Gastrocnemius medialis (tissue), 4 donors: ENCODE measurements around the gene COL6A2. TPM values are rescaled to one million over a fixed set of nuclear protein-coding genes. Genes with fewer than 3 reads are reported as not detected.

Source experiments
- ATAC-seq, 2 donors: fragments of 150-250 bp; one replicate each; pipeline ENCODE4 v1.9.1; 2016
- DNase-seq, 2 donors: peaks; one replicate each; pipeline ENCODE4 v3.0.0-alpha.2; 2019
- H3K27ac ChIP-seq, 4 donors: fragments of 200-600 bp; sonication (generic); 1 replicate in 1 of 4; 2 replicates in 3 of 4; pipeline ENCODE4 v1.5.1; 2016 to 2018; ENCODE audit warnings: mild to moderate bottlenecking in 2 of 4, moderate library complexity in 1 of 4
- H3K27me3 ChIP-seq, 3 donors: fragments of 200-600 bp; sonication (generic) in 2 of 3; 1 replicate in 1 of 3; 2 replicates in 2 of 3; pipeline versions ENCODE4 v1.5.1 to v1.6.0; 2016 to 2019; ENCODE audit warnings: mild to moderate bottlenecking in 1 of 3, moderate library complexity in 1 of 3
- H3K36me3 ChIP-seq, 2 donors: fragments of 200-600 bp; sonication (generic) in 1 of 2; one replicate each; pipeline ENCODE4 v1.5.1; 2017 to 2018
- H3K4me1 ChIP-seq, 2 donors: fragments of 200-600 bp; sonication (generic) in 1 of 2; one replicate each; pipeline ENCODE4 v1.5.1; 2016 to 2017; ENCODE audit warnings: mild to moderate bottlenecking in 2 of 2
- H3K4me3 ChIP-seq, 4 donors: fragments of 200-600 bp; sonication (generic) in 3 of 4; 1 replicate in 1 of 4; 2 replicates in 3 of 4; pipeline ENCODE4 v1.5.1; 2016 to 2019; ENCODE audit warnings: mild to moderate bottlenecking in 2 of 4
- H3K9me3 ChIP-seq, 3 donors: fragments of 200-600 bp; sonication (generic) in 2 of 3; 1 replicate in 1 of 3; 2 replicates in 2 of 3; pipeline ENCODE4 v1.5.1; 2016 to 2019
- CTCF ChIP-seq, 5 experiments: fragments of 450-650 bp in 3 of 5; fragments of 200-600 bp in 2 of 5; sonication (generic) in 2 of 5; IDR thresholded peaks in 4 of 5; conservative IDR thresholded peaks in 1 of 5; 1 replicate in 4 of 5; 2 replicates in 1 of 5; pipeline ENCODE4 v1.5.1; 2016 to 2019; ENCODE audit warnings: antibody characterized with exemption in 5 of 5, mild to moderate bottlenecking in 3 of 5, moderate library complexity in 3 of 5
- POLR2A ChIP-seq, 2 donors: fragments of 450-650 bp; IDR thresholded peaks; one replicate each; pipeline ENCODE4 v1.6.1; 2017; ENCODE audit warnings: antibody characterized with exemption in 2 of 2, mild to moderate bottlenecking in 2 of 2, moderate library complexity in 2 of 2
- in situ Hi-C, 4 donors: fragments of 200-750 bp; cut with MboI; loops; one replicate each; pipeline versions ENCODE4 v1.15.0 to v1.8.0; 2017; ENCODE audit warnings: low sequenced_read_pairs in 4 of 4
- intact Hi-C: fragments of 100-400 bp; cut with DNase I; formaldehyde crosslinking; loops from one replicate; pipeline ENCODE4 v1.15.1; 2023; ENCODE audit warnings: low total_unique reads
- total RNA-seq, 4 donors: library from RNA; depleted of rRNA; stranded (reverse); fragments of >200 nt; gene quantifications; one replicate each; pipeline versions ENCODE4 v1.1.0 to v1.2.3, GENCODE V29; 2016

The COL6A2 gene
- total RNA-seq, 4 donors from 2014 or later: 44.0 to 141 (median 88.4) TPM

GRCh38 chr21:46113497-46114176 is 15.7 kb downstream of the COL6A2 start:
- in situ Hi-C loops (loop anchor here in 2 of 4 donors (25.0 kb wide), 1 partner anchor 151 kb away; no protein-coding TSS in a partner anchor), intact Hi-C loops (loop anchor here (5.0 kb wide), 1 partner anchor 141 kb away; no protein-coding TSS in a partner anchor)
- H3K27me3 ChIP-seq: no peaks in the 10 kb centered on the region
- H3K4me1 ChIP-seq: peaks cover 0 to 7% of the 10 kb centered on the region in 2 donors
- no peaks in the 10 kb centered on the region for H3K9me3 ChIP-seq
- TF ChIP-seq CTCF (IDR thresholded peaks at IDR 0.05 in 4 of 5, conservative IDR thresholded peaks at IDR 0.05 in 1 of 5): no peak
- no peak for TF ChIP-seq POLR2A (IDR thresholded peaks at IDR 0.05)
- ATAC-seq: no peak
- DNase-seq: peak; percentile 1 to 9
- peaks cover 0 to 14% of the 10 kb centered on the region in 2 donors for H3K36me3 ChIP-seq
- no peak overlapping the region for H3K4me3 ChIP-seq
- no peak overlapping the region for H3K27ac ChIP-seq

GRCh38 chr21:46114963-46115362 is 17.1 kb downstream of the COL6A2 start:
- intact Hi-C loops: loop anchor here (5.0 kb wide), 1 partner anchor 143 kb away; no protein-coding TSS in a partner anchor
- no peaks in the 10 kb centered on the region for H3K27me3 ChIP-seq
- no peak overlapping the region for H3K4me3 ChIP-seq
- H3K4me1 ChIP-seq: peaks cover 0 to 1% of the 10 kb centered on the region in 2 donors
- in situ Hi-C loops: loop anchor here in 2 of 4 donors (25.0 kb wide), 1 partner anchor 153 kb away; no protein-coding TSS in a partner anchor
- TF ChIP-seq CTCF (IDR thresholded peaks at IDR 0.05 in 4 of 5, conservative IDR thresholded peaks at IDR 0.05 in 1 of 5) (no peak), POLR2A (IDR thresholded peaks at IDR 0.05) (no peak)
- no peaks in the 10 kb centered on the region for H3K9me3 ChIP-seq
- peaks cover 0 to 14% of the 10 kb centered on the region in 2 donors for H3K36me3 ChIP-seq
- DNase-seq (peak in 1 of 2 donors; percentile 6), ATAC-seq (no peak)
- no peak overlapping the region for H3K27ac ChIP-seq

- peaks cover 0 to 14% of the 10 kb centered on the region in 2 donors for H3K36me3 ChIP-seq
- H3K27ac ChIP-seq: no peak overlapping the region
- ATAC-seq (no peak), DNase-seq (peak in 1 of 2 donors; percentile 9)
- intact Hi-C loops (no loop called here), in situ Hi-C loops (loop anchor here in 2 of 4 donors (25.0 kb wide), 1 partner anchor 153 kb away; no protein-coding TSS in a partner anchor)
- no peak overlapping the region for H3K4me3 ChIP-seq
- H3K4me1 ChIP-seq: no peaks in the 10 kb centered on the region
- H3K27me3 ChIP-seq: no peaks in the 10 kb centered on the region
- H3K9me3 ChIP-seq: no peaks in the 10 kb centered on the region
- TF ChIP-seq CTCF (IDR thresholded peaks at IDR 0.05 in 4 of 5, conservative IDR thresholded peaks at IDR 0.05 in 1 of 5): no peak
- TF ChIP-seq POLR2A (IDR thresholded peaks at IDR 0.05): no peak
Measured at GRCh38 chr21:46115441-46116188, 17.7 kb downstream of the COL6A2 start.

- TF ChIP-seq POLR2A (IDR thresholded peaks at IDR 0.05) (no peak), CTCF (IDR thresholded peaks at IDR 0.05 in 4 of 5, conservative IDR thresholded peaks at IDR 0.05 in 1 of 5) (no peak)
- Histone ChIP-seq H3K27ac (no peak overlapping the region), H3K27me3 (no peaks in the 10 kb centered on the region), H3K9me3 (no peaks in the 10 kb centered on the region), H3K36me3 (peaks cover 0 to 14% of the 10 kb centered on the region in 2 donors), H3K4me3 (no peak overlapping the region), H3K4me1 (no peaks in the 10 kb centered on the region)
- DNase-seq (peak in 1 of 2 donors; percentile 8), ATAC-seq (no peak)
- in situ Hi-C loops (loop anchor here in 2 of 4 donors (25.0 kb wide), 1 partner anchor 154 kb away; no protein-coding TSS in a partner anchor), intact Hi-C loops (no loop called here)
Measured at GRCh38 chr21:46116189-46116775, 18.4 kb downstream of the COL6A2 start.
